GM04504 (cell line): ENCODE measurements around the gene RRAD.
A peak's percentile ranks its signal among the peaks of the same experiment; 100 is the strongest.
"Not testable (repeated sequence)": the region's sequence is repeated elsewhere in the genome, so short reads cannot be mapped to it uniquely, and the experiment has no call there.

Experiments used
- DNase-seq: peaks from one replicate; pipeline ENCODE4 v3.0.0-alpha.2; 2012; ENCODE audit warnings: low read depth

RRAD gene, protein sequence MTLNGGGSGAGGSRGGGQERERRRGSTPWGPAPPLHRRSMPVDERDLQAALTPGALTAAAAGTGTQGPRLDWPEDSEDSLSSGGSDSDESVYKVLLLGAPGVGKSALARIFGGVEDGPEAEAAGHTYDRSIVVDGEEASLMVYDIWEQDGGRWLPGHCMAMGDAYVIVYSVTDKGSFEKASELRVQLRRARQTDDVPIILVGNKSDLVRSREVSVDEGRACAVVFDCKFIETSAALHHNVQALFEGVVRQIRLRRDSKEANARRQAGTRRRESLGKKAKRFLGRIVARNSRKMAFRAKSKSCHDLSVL

GRCh38 chr16:66925322-66925840 lies at the start of gene RRAD:
Gene RRAD, minus strand, starts transcription at chr16:66925535. Its CDS starts 356 bp downstream, at chr16:66925179.
- no peak for DNase-seq

- not testable (repeated sequence) for DNase-seq
Observed at GRCh38 chr16:66974932-66975246, 49.6 kb upstream of the RRAD start.

- DNase-seq = not testable (repeated sequence)
Observed at GRCh38 chr16:66974156-66974931, 49.0 kb upstream of the RRAD start.

GRCh38 chr16:66973716-66974115 lies 48.4 kb upstream of the RRAD start:
- DNase-seq = no peak

GRCh38 chr16:66972983-66973382 lies 47.6 kb upstream of the RRAD start:
- no peak for DNase-seq

GRCh38 chr16:66970775-66971720 lies 45.7 kb upstream of the RRAD start:
- no peak for DNase-seq

GRCh38 chr16:66968847-66969246 lies 43.5 kb upstream of the RRAD start:
- no peak for DNase-seq

GRCh38 chr16:66964049-66964448 lies 38.7 kb upstream of the RRAD start:
- no peak for DNase-seq

GRCh38 chr16:66961914-66962313 lies 36.6 kb upstream of the RRAD start:
- no peak for DNase-seq

DNA sequence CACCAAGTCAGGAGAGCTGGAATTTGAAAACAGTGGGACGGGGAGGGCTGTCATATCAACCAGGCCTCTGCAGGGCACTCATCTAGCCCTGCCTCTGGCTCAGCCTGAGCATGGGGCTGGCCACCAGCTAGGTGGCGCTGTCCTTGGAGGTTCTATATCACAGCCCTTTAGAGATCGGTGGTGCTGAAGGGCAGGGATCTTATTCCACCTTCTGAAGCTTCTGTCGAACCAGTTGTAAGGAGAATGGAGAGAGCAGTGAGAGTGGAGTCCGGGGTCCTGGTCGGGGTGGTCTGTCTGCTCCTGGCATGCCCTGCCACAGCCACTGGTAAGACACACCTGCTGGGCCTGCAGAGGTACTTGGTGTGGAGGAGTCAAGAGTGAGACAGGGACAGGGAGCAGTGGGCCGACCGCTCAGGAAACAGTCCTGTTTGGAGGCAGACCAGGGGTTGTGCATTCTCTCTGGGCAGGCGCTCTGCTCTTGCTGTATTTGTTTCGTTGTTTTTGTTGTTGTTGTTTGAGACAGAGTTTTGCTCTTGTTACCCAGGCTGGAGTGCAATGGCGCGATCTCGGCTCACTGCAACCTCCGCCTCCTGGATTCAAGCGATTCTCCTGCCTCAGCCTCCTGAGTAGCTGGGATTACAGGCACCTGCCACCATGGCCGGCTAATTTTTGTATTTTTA lies 35.9 kb upstream of the RRAD start, which contains the start of gene CES3:
CES3 (plus strand) TSS at position 202 of the 680 bp plus-strand sequence; CDS start at position 244, 42 bp downstream.
- DNase-seq = peak; percentile 35

- no peak for DNase-seq
Observed at GRCh38 chr16:66960270-66960669, 34.9 kb upstream of the RRAD start.

- DNase-seq = no peak
Observed at GRCh38 chr16:66959704-66960161, 34.4 kb upstream of the RRAD start.

- no peak for DNase-seq
Observed at GRCh38 chr16:66958857-66959703, 33.7 kb upstream of the RRAD start.

- DNase-seq = not testable (repeated sequence)
Observed at GRCh38 chr16:66956154-66956457, 30.8 kb upstream of the RRAD start.

DNA sequence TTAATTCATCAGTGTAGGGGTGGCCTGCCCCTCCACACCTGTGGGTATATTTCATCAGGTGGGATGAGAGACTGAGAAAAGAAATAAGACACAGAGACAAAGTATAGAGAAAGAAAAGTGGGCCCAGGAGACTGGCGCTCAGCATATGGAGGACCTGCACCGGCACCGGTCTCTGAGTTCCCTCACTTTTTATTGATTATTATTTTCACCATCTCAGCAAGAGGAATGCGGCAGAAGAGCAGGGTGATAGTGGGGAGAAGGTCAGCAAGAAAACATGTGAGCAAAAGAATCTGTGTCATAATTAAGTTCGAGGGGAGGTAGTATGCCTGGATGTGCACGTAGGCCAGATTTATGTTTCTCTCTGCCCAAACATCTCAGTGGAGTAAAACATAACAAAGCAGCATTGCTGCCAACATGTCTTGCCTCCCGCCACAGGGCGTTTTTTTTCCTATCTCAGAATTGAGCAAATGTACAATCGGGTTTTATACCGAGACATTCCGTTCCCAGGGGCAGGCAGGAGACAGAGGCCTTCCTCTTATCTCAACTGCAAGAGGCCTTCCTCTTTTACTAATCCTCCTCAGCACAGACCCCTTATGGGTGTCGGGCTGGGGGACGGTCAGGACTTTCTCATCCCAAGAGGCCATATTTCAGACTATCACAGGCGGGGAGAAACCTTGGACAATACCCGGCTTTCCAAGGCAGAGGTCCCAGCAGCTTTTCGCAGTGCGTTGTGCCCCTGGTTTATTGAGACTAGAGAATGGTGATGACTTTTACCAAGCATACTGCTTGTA lies 30.2 kb upstream of the RRAD start:
- DNase-seq = not testable (repeated sequence)

GRCh38 chr16:66954097-66954659 lies 28.8 kb upstream of the RRAD start:
- DNase-seq = peak; percentile 44

DNA sequence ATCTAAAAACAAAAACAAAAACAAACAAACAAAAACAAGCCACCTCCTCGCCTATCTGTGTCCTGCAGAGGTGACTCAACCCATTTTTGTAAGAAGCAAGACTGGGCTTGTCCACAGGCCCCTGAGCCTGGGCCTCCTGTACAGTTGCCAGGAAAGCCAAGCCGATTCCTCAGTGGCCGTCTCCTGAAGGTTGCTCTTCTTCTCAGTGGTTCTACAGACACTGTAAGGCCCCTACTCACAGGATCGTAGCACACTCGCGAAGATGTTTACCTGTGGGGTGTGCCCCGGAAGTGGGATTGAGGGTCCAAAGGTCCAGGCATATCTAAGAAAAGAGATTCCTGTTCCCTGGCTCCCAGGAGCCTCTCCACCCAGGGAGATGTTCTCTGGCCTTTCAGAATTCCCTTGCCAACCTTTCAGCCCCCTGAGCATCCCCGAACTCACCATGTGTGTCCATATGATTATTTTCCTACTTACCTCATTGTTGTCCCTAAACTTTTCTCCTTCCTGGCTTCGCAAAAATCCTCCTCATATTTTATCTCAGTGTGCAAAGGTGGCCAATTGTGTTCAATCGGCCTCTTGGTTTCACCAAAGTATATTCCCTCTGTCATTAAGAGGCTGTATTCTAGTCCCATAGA lies 28.2 kb upstream of the RRAD start:
- DNase-seq = no peak

- no peak for DNase-seq
Observed at GRCh38 chr16:66952430-66953110, 27.2 kb upstream of the RRAD start.
